Stomach (tissue), 9 donors: Measurements from ENCODE around the gene EVL. TPM values are rescaled to one million over a fixed set of nuclear protein-coding genes. Genes with fewer than 3 reads are reported as not detected.
"Not testable (repeated sequence)": the region's sequence is repeated elsewhere in the genome, so short reads cannot be mapped to it uniquely, and the experiment has no call there.

Source experiments
- DNase-seq, 2 donors: peaks; one replicate each; pipeline versions ENCODE4 v3.0.0 to v3.0.0-alpha.2; 2013 to 2019
- H3K27ac ChIP-seq, 5 donors: fragments of 200-600 bp in 4 of 5; sonication (generic) in 4 of 5; one replicate each; pipeline ENCODE4 v1.5.1; 2013 to 2019; ENCODE audit warnings: mild to moderate bottlenecking in 1 of 5, moderate library complexity in 1 of 5
- H3K27me3 ChIP-seq, 3 donors: fragments of 200-600 bp; sonication (generic); one replicate each; pipeline ENCODE4 v1.5.1; 2017 to 2019; ENCODE audit warnings: mixed run types in 1 of 3
- H3K36me3 ChIP-seq, 4 donors: fragments of 200-600 bp; sonication (generic); 1 replicate in 3 of 4; 2 replicates in 1 of 4; pipeline ENCODE4 v1.5.1; 2016 to 2019
- H3K4me1 ChIP-seq, 4 donors: fragments of 200-600 bp; sonication (generic); one replicate each; pipeline ENCODE4 v1.5.1; 2016 to 2019
- H3K4me3 ChIP-seq, 4 donors: fragments of 200-600 bp; sonication (generic) in 3 of 4; one replicate each; pipeline ENCODE4 v1.5.1; 2016 to 2019; ENCODE audit warnings: mild to moderate bottlenecking in 1 of 4
- H3K9me3 ChIP-seq, 4 donors: fragments of 200-600 bp; sonication (generic); one replicate each; pipeline ENCODE4 v1.5.1; 2016 to 2019
- CTCF ChIP-seq, 7 experiments: fragments of 450-650 bp in 4 of 7; fragments of 200-600 bp in 3 of 7; sonication (generic) in 3 of 7; IDR thresholded peaks; one replicate each; pipeline ENCODE4 v1.5.1; 2016 to 2019; ENCODE audit warnings: antibody characterized with exemption in 7 of 7, control low read depth in 2 of 7, mild to moderate bottlenecking in 1 of 7
- EP300 ChIP-seq: sonication (generic); formaldehyde crosslinking; IDR thresholded peaks from one replicate; pipeline ENCODE4 v1.6.1; 2017; ENCODE audit warnings: antibody characterized with exemption
- POLR2A ChIP-seq, 4 donors: fragments of 450-650 bp; IDR thresholded peaks; one replicate each; pipeline ENCODE4 v1.6.1; 2016; ENCODE audit warnings: antibody characterized with exemption in 4 of 4, control low read depth in 2 of 4, mild to moderate bottlenecking in 1 of 4, moderate library complexity in 1 of 4
- POLR2AphosphoS5 ChIP-seq, 3 donors: sonication (generic); formaldehyde crosslinking; IDR thresholded peaks; one replicate each; pipeline ENCODE4 v1.6.1; 2016; ENCODE audit warnings: antibody characterized with exemption in 3 of 3
- WGBS, 5 donors: extraction: QIAGEN DNeasy Blood & Tissue Kit in 3 of 5; methylation state at CpG; one replicate each; pipeline versions ENCODE4 v1.1.5 to v1.1.7; 2013 to 2018; 5-methylcytosine and 5-hydroxymethylcytosine counted together
- intact Hi-C: fragments of 100-400 bp; cut with DNase I; formaldehyde crosslinking; loops from one replicate; pipeline ENCODE4 v1.15.1; 2023; ENCODE audit warnings: low total_unique reads
- polyA plus RNA-seq, 3 donors: library from polyadenylated mRNA; stranded (reverse); fragments of 200-250 nt; gene quantifications; one replicate each; pipeline ENCODE4 v1.2.3, GENCODE V29; 2013
- total RNA-seq, 5 donors: library from RNA; depleted of rRNA; stranded (reverse); fragments of >200 nt; gene quantifications; one replicate each; pipeline versions ENCODE4 v1.1.0 to v1.2.3, GENCODE V29; 2014 to 2016
- donor health status: healthy with polysubstance abuse.
- donor health status: Bipolar disorder and iron deficiency.
- donor health status: healthy.

Gene EVL
- total and polyA plus RNA-seq, 8 donors = 23.3 to 111 (median 39.7) TPM

GRCh38 chr14:100156776-100157175 is 91.6 kb downstream of the EVL start:
- DNase-seq = no peak
- intact Hi-C loops = no loop called here
- H3K27ac ChIP-seq = peak overlapping the region; percentile 66 to 82 (median 78)
- H3K27me3 ChIP-seq = peaks cover 17 to 63% (median 26%) of the 10 kb centered on the region in 3 donors
- peak overlapping the region in 1 of 4 donors; percentile 0 for H3K4me3 ChIP-seq
- WGBS, 5 donors = 49 to 71% (median 54%) methylated on average over 5 to 6 of the region's 6 CpGs
- H3K4me1 ChIP-seq = peaks cover 34 to 49% (median 44%) of the 10 kb centered on the region in 4 donors
- H3K9me3 ChIP-seq = peaks cover 7 to 11% (median 10%) of the 10 kb centered on the region in 4 donors
- no peaks in the 10 kb centered on the region for H3K36me3 ChIP-seq
- TF ChIP-seq CTCF (IDR thresholded peaks at IDR 0.05) (no peak), POLR2A (IDR thresholded peaks at IDR 0.05) (no peak), EP300 (no peak), POLR2AphosphoS5 (IDR thresholded peaks at IDR 0.05) (no peak)

- DNase-seq = not testable (repeated sequence)
Observed at GRCh38 chr14:100157548-100158232, 92.5 kb downstream of the EVL start.

GRCh38 chr14:100158566-100159093 is 93.4 kb downstream of the EVL start:
- Histone ChIP-seq H3K27ac (peak overlapping the region; percentile 77 to 93 (median 83)), H3K4me3 (peak overlapping the region; percentile 46 to 74 (median 56)), H3K36me3 (no peaks in the 10 kb centered on the region), H3K9me3 (peaks cover 7 to 11% (median 10%) of the 10 kb centered on the region in 4 donors), H3K27me3 (peaks cover 17 to 57% (median 26%) of the 10 kb centered on the region in 3 donors), H3K4me1 (peaks cover 34 to 49% (median 42%) of the 10 kb centered on the region in 4 donors)
- peak in 1 of 2 donors; percentile 40 for DNase-seq
- intact Hi-C loops = no loop called here
- 5 to 18% (median 7%) methylated on average over 23 to 32 of the region's 32 CpGs for WGBS, 5 donors
- TF ChIP-seq POLR2AphosphoS5 (IDR thresholded peaks at IDR 0.05) (no peak), POLR2A (IDR thresholded peaks at IDR 0.05) (no peak)

More at GRCh38 chr14:100157548-100158232, 92.5 kb downstream of the EVL start:
- H3K36me3 ChIP-seq, intact Hi-C loops: not testable (repeated sequence)
- peaks cover 17 to 57% (median 26%) of the 10 kb centered on the region in 3 donors for H3K27me3 ChIP-seq
- H3K4me3 ChIP-seq = peak overlapping the region in 1 of 4 donors; percentile 0
- 77 to 83% (median 81%) methylated on average over 16 of the region's 16 CpGs for WGBS, 5 donors
- H3K4me1 ChIP-seq = peaks cover 34 to 49% (median 44%) of the 10 kb centered on the region in 4 donors
- H3K9me3 ChIP-seq = peaks cover 7 to 11% (median 10%) of the 10 kb centered on the region in 4 donors
- peak overlapping the region in 3 of 5 donors; percentile 66 to 78 (median 75) for H3K27ac ChIP-seq

- Histone ChIP-seq H3K27ac (peak within 1 kb of the TSS; percentile 77 to 93 (median 83)), H3K4me3 (peak within 1 kb of the TSS; percentile 46 to 74 (median 56)), H3K27me3 (peaks cover 17 to 57% (median 26%) of the 10 kb centered on the region in 3 donors), H3K4me1 (peaks cover 34 to 49% (median 41%) of the 10 kb centered on the region in 4 donors), H3K36me3 (no peaks in the 10 kb centered on the region), H3K9me3 (peaks cover 7 to 10% (median 9%) of the 10 kb centered on the region in 4 donors)
- intact Hi-C loops = no loop called here
- peak; percentile 85 to 86 for DNase-seq
- TF ChIP-seq CTCF (IDR thresholded peaks at IDR 0.05) = no peak
- peak in 1 of 4 donors; percentile 50 for TF ChIP-seq POLR2A (IDR thresholded peaks at IDR 0.05)
- TF ChIP-seq POLR2AphosphoS5 (IDR thresholded peaks at IDR 0.05) = peak in 2 of 3 donors; percentile 77 to 89
- TF ChIP-seq EP300 = no peak
- 0 to 2% (median 1%) methylated on average over 16 to 94 of the region's 94 CpGs for WGBS, 5 donors
Observed at GRCh38 chr14:100159094-100159864, 94.1 kb downstream of the EVL start, which contains the start of gene DEGS2. TSS of gene DEGS2 (minus strand) at chr14:100159645. CDS start at chr14:100159587, 58 bp downstream.
